Brain microvascular endothelial cell (primary cell): ENCODE data around the gene GTF2IRD1.
"Not testable (repeated sequence)": the region's sequence is repeated elsewhere in the genome, so short reads cannot be mapped to it uniquely, and the experiment has no call there.

ENCODE experiments used
- DNase-seq: peaks from one replicate; pipeline ENCODE4 v3.0.0-alpha.2; 2020
- H3K27ac ChIP-seq: fragments of 250-450 bp; sonication (Bioruptor Pico); 2 replicates; pipeline ENCODE4 v1.5.1; 2020; ENCODE audit warnings: mild to moderate bottlenecking, moderate library complexity
- H3K27me3 ChIP-seq: fragments of 250-450 bp; sonication (Bioruptor Pico); replicated peaks from 2 replicates; pipeline ENCODE4 v1.5.1; 2020; ENCODE audit warnings: mild to moderate bottlenecking
- H3K36me3 ChIP-seq: fragments of 250-450 bp; sonication (Bioruptor Pico); replicated peaks from 2 replicates; pipeline ENCODE4 v1.5.1; 2020; ENCODE audit warnings: mild to moderate bottlenecking
- H3K4me3 ChIP-seq: 2 replicates; pipeline ENCODE4 v1.5.1; 2011; ENCODE audit warnings: low read depth, mild to moderate bottlenecking, control low read depth, low read length, moderate library complexity
- CTCF ChIP-seq: IDR thresholded peaks from 2 replicates; pipeline ENCODE4 v1.5.1; 2011; ENCODE audit warnings: low read depth, mild to moderate bottlenecking, moderate library complexity, low read length, control low read depth, inconsistent platforms; ENCODE audit errors: missing control alignments
- in situ Hi-C: cut with HindIII; loops from 2 replicates; pipeline ENCODE4 v1.10.0; 2017; ENCODE audit warnings: low sequenced_read_pairs, low pct_ligation_motif_present

The GTF2IRD1 gene

DNA sequence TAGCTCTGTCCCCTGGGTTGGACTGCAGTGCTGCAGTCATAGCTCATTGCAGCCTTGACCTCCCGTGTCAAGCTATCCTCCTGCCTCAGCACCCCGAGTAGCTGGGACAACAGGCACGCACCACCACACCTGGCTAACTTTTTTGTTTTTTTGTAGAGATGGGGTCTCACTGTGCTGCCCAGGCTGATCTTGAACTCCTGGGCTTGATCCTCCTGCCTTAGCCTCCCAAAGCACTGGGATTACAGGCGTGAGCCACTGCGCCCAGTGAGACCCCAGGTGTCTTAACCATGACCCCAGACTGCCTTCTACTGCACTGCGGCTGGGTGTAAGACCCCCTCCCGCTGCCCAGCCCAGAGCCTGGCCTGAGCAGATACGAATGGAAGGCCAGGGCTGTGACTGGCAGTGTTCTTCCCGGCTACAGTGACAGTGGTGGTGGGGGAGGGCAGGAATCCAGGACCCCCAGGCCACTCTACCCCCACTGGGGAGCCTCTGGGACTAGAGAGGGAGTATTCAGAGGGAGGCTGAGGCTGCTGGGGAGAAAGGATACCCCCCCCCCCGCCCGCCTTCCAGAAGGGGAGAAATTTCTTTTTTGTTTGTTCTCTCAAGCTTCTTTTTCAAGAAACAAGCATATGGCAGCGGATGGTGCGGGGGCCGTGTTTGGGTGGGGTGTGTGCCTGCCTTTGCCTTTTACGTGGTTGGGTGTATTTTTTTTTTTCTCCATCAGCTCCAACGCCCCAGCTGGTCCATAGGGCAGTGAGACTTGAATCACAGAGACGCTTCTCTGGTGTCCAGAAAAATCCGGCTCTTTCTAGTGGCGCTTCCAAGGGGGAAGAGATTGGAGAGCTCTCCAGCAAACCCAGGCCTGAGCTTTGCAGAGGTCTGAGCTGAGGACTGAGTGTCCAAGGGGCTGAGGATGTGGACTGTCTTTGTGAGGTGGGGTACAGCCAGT lies 36.6 kb downstream of the GTF2IRD1 start:
- H3K36me3 ChIP-seq, result no peaks in the 10 kb centered on the region
- H3K27me3 ChIP-seq, result no peaks in the 10 kb centered on the region
- no peak overlapping the region for H3K27ac ChIP-seq
- in situ Hi-C loops, result no loop called here
- no peak for TF ChIP-seq CTCF
- no peak overlapping the region for H3K4me3 ChIP-seq
- DNase-seq, result no peak

- in situ Hi-C loops, H3K36me3 ChIP-seq, DNase-seq, H3K27me3 ChIP-seq, H3K4me3 ChIP-seq, H3K27ac ChIP-seq: not testable (repeated sequence)
Observed at GRCh38 chr7:74491490-74491889, 37.8 kb downstream of the GTF2IRD1 start.

- DNase-seq, result no peak
- no peak for TF ChIP-seq CTCF
- Histone ChIP-seq H3K4me3 (no peak overlapping the region), H3K27me3 (no peaks in the 10 kb centered on the region), H3K36me3 (no peaks in the 10 kb centered on the region), H3K27ac (no peak overlapping the region)
- in situ Hi-C loops, result no loop called here
Observed at GRCh38 chr7:74493295-74493694, 39.6 kb downstream of the GTF2IRD1 start.

GRCh38 chr7:74494076-74494548 lies 40.4 kb downstream of the GTF2IRD1 start:
- Histone ChIP-seq H3K27ac (no peak overlapping the region), H3K27me3 (no peaks in the 10 kb centered on the region), H3K36me3 (no peaks in the 10 kb centered on the region), H3K4me3 (no peak overlapping the region)
- no peak for DNase-seq
- no peak for TF ChIP-seq CTCF
- in situ Hi-C loops, result no loop called here

GRCh38 chr7:74495112-74496086 lies 41.7 kb downstream of the GTF2IRD1 start:
- Histone ChIP-seq H3K27me3 (no peaks in the 10 kb centered on the region), H3K27ac (no peak overlapping the region), H3K4me3 (no peak overlapping the region), H3K36me3 (no peaks in the 10 kb centered on the region)
- TF ChIP-seq CTCF, result no peak
- DNase-seq, result no peak
- in situ Hi-C loops, result no loop called here

GRCh38 chr7:74496272-74496671 lies 42.6 kb downstream of the GTF2IRD1 start:
- no peak for DNase-seq
- Histone ChIP-seq H3K27me3 (no peaks in the 10 kb centered on the region), H3K27ac (no peak overlapping the region), H3K4me3 (no peak overlapping the region), H3K36me3 (no peaks in the 10 kb centered on the region)
- TF ChIP-seq CTCF, result no peak
- in situ Hi-C loops, result no loop called here

- in situ Hi-C loops, H3K36me3 ChIP-seq, DNase-seq, H3K4me3 ChIP-seq, H3K27me3 ChIP-seq, H3K27ac ChIP-seq: not testable (repeated sequence)
Observed at GRCh38 chr7:74496773-74497172, 43.1 kb downstream of the GTF2IRD1 start.
